DND-41 (cell line): ENCODE data around the gene CACNA2D3.

ENCODE experiments used
- ATAC-seq: fragments of 200-7000 bp; cut with Tn5 transposase; 3 replicates; pipeline ENCODE4 v1.9.1; 2021; ENCODE audit warnings: low read depth; ENCODE audit not compliant: insufficient read depth
- DNase-seq: peaks from one replicate; pipeline ENCODE4 v3.0.0-alpha.2; 2020
- H2AFZ ChIP-seq: 2 replicates; pipeline ENCODE4 v1.6.0; 2012; ENCODE audit warnings: low read depth, low read length
- H3K27ac ChIP-seq: 2 replicates; pipeline ENCODE4 v1.5.1; 2012; ENCODE audit warnings: low read length, inconsistent platforms
- H3K27me3 ChIP-seq: fragments of 200-600 bp; sonication (generic); 2 replicates; pipeline ENCODE4 v1.6.0; 2012; ENCODE audit warnings: low read length, mild to moderate bottlenecking, inconsistent platforms; ENCODE audit not compliant: insufficient read depth, poor library complexity
- H3K36me3 ChIP-seq: 2 replicates; pipeline ENCODE4 v1.5.1; 2012; ENCODE audit warnings: low read length, inconsistent platforms; ENCODE audit not compliant: insufficient read depth
- H3K4me1 ChIP-seq: 2 replicates; pipeline ENCODE4 v1.5.1; 2012; ENCODE audit warnings: mild to moderate bottlenecking, low read length; ENCODE audit not compliant: insufficient read depth
- H3K4me2 ChIP-seq: 2 replicates; pipeline ENCODE4 v1.6.0; 2012; ENCODE audit warnings: mild to moderate bottlenecking, moderate library complexity, low read length, inconsistent platforms; ENCODE audit not compliant: insufficient read depth
- H3K4me3 ChIP-seq, 2 experiments: fragments of 200-600 bp in 1 of 2; shearing (Covaris generic) in 1 of 2; 2 replicates each; pipeline ENCODE4 v1.5.1; 2012 to 2016; ENCODE audit warnings: inconsistent platforms in 2 of 2, low read length in 2 of 2, mild to moderate bottlenecking in 2 of 2, low read depth in 1 of 2, moderate library complexity in 1 of 2
- H3K79me2 ChIP-seq: 2 replicates; pipeline ENCODE4 v1.6.0; 2012; ENCODE audit warnings: low read length, inconsistent platforms; ENCODE audit not compliant: insufficient read depth
- H3K9ac ChIP-seq: 2 replicates; pipeline ENCODE4 v1.6.0; 2012; ENCODE audit warnings: low read depth, mild to moderate bottlenecking, inconsistent platforms, low read length, moderate library complexity
- H3K9me3 ChIP-seq: 2 replicates; pipeline ENCODE4 v1.5.1; 2012; ENCODE audit warnings: low read length, moderate library complexity, mild to moderate bottlenecking, inconsistent platforms; ENCODE audit not compliant: insufficient read depth, severe bottlenecking
- H4K20me1 ChIP-seq: 2 replicates; pipeline ENCODE4 v1.6.0; 2012; ENCODE audit warnings: low read length; ENCODE audit not compliant: insufficient read depth
- CTCF ChIP-seq: IDR thresholded peaks from 2 replicates; pipeline ENCODE4 v1.5.1; 2012; ENCODE audit warnings: borderline replicate concordance, low read length, moderate library complexity, mild to moderate bottlenecking; ENCODE audit not compliant: poor library complexity, severe bottlenecking; ENCODE audit errors: extremely low read depth
- EZH2 ChIP-seq: IDR thresholded peaks from 3 replicates; pipeline ENCODE4 v1.6.1; 2012; ENCODE audit warnings: borderline replicate concordance, low read depth, mild to moderate bottlenecking, moderate library complexity, low read length, inconsistent platforms; ENCODE audit not compliant: severe bottlenecking

CACNA2D3 gene

GRCh38 chr3:54123776-54124196 is 1.4 kb downstream of the CACNA2D3 start:
- ATAC-seq (no peak), DNase-seq (no peak)
- no peak for TF ChIP-seq CTCF
- no peak for TF ChIP-seq EZH2
- Histone ChIP-seq H3K27ac (no peak overlapping the region), H3K36me3 (no peaks in the 10 kb centered on the region), H3K9ac (no peak overlapping the region), H3K79me2 (no peaks in the 10 kb centered on the region), H3K27me3 (no peaks in the 10 kb centered on the region), H3K4me3 (no peak overlapping the region), H3K4me1 (no peaks in the 10 kb centered on the region), H3K9me3 (no peaks in the 10 kb centered on the region), H3K4me2 (no peak overlapping the region), H4K20me1 (no peaks in the 10 kb centered on the region), H2AFZ (no peak overlapping the region)

GRCh38 chr3:54125300-54125699 is 2.9 kb downstream of the CACNA2D3 start:
- Histone ChIP-seq H4K20me1 (no peaks in the 10 kb centered on the region), H3K4me2 (no peak overlapping the region), H3K79me2 (no peaks in the 10 kb centered on the region), H3K27ac (no peak overlapping the region), H3K4me1 (no peaks in the 10 kb centered on the region), H3K9ac (no peak overlapping the region), H3K4me3 (no peak overlapping the region), H3K36me3 (no peaks in the 10 kb centered on the region), H2AFZ (no peak overlapping the region), H3K27me3 (no peaks in the 10 kb centered on the region), H3K9me3 (no peaks in the 10 kb centered on the region)
- DNase-seq (no peak), ATAC-seq (no peak)
- no peak for TF ChIP-seq EZH2
- no peak for TF ChIP-seq CTCF

- TF ChIP-seq EZH2 (no peak), CTCF (no peak)
- Histone ChIP-seq H4K20me1 (no peaks in the 10 kb centered on the region), H3K9ac (no peak overlapping the region), H3K79me2 (no peaks in the 10 kb centered on the region), H3K27ac (no peak overlapping the region), H3K4me2 (no peak overlapping the region), H3K27me3 (no peaks in the 10 kb centered on the region), H3K36me3 (no peaks in the 10 kb centered on the region), H3K9me3 (no peaks in the 10 kb centered on the region), H2AFZ (no peak overlapping the region), H3K4me3 (no peak overlapping the region), H3K4me1 (no peaks in the 10 kb centered on the region)
- no peak for DNase-seq
- ATAC-seq, result no peak
These were observed 4.2 kb downstream of the CACNA2D3 start for GRCh38 chr3:54126551-54126950.

GRCh38 chr3:54127499-54128056 is 5.2 kb downstream of the CACNA2D3 start:
- no peak for TF ChIP-seq CTCF
- TF ChIP-seq EZH2, result no peak

More at GRCh38 chr3:54127499-54128056, 5.2 kb downstream of the CACNA2D3 start:
- H3K79me2 ChIP-seq, result no peaks in the 10 kb centered on the region
- DNase-seq (no peak), ATAC-seq (no peak)
- H3K36me3 ChIP-seq, result no peaks in the 10 kb centered on the region
- no peak overlapping the region for H3K4me2 ChIP-seq
- H3K27me3 ChIP-seq, result no peaks in the 10 kb centered on the region
- H2AFZ ChIP-seq, result no peak overlapping the region
- no peaks in the 10 kb centered on the region for H4K20me1 ChIP-seq
- no peaks in the 10 kb centered on the region for H3K4me1 ChIP-seq
- H3K27ac ChIP-seq, result no peak overlapping the region
- H3K9me3 ChIP-seq, result no peaks in the 10 kb centered on the region
- H3K9ac ChIP-seq, result no peak overlapping the region
- H3K4me3 ChIP-seq, result no peak overlapping the region
